ENCODE results near the gene SREBF1. TPM values are rescaled to one million over a fixed set of nuclear protein-coding genes. Genes with fewer than 3 reads are reported as not detected.

SREBF1 gene
- polyA plus RNA-seq, 1 of the 3 experiments (the other 2 are of a cell fraction) = 20.4 TPM

DNA sequence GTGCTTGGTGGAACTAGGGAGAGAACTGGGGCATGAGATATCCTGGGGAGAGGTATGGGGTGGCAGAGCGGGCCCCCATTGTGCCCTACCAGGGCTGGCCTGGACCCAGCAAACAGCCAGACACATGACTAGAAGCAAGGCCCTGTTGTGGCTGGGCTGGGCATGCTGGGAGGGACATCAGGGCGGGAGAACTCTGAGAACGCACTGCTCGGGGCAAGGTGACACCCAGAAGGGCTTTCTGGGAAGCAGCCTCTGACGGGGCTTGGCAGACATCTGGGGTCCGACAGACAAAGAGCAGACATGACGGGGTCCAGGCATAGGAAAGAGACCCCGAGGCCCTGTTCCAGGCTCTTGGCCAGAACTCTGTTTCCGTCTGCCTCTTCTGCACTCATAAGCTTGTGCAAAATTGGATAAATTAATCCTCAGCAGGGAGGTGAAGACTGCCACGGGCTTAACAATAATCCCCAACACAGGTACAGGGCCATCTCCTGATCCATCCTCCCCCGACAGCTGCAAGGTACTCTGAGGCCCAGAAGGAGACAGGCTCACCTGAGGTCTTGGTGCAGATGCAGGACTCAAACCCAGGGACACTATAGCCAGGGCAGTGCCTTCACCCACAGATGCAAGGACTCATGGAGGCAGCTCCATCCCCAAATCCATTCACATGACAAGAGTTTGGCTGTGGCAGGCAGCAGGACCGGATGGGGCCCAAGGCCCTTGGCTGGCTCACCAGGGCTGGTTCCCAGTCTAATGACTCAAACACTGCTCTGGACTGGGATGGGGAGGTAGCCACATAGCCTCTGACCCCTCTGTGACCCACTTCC, 5.4 kb downstream of the SREBF1 start:
- Histone ChIP-seq H2AFZ (ENCODE audit: low read depth) (no peak overlapping the region), H3K36me3 (replicated peaks in 1 of 2; ENCODE audit: control insufficient read depth in 1 of 2, insufficient read depth in 2 of 2, low read length in 1 of 2) (no peaks in the 10 kb centered on the region), H3K4me3 (ENCODE audit: low read depth in 2 of 2, low read length in 1 of 2) (no peak overlapping the region), H3K27ac (ENCODE audit: low read depth in 2 of 2, low read length in 1 of 2) (peak overlapping the region in 1 of 2 experiments; percentile 97; a peak in 2 of 4 replicates), H3K9me3 (no peaks in the 10 kb centered on the region), H3K4me2 (no peak overlapping the region), H4K20me1 (ENCODE audit: insufficient read depth) (no peaks in the 10 kb centered on the region), H3K27me3 (ENCODE audit: insufficient read depth) (no peaks in the 10 kb centered on the region), H3K4me1 (ENCODE audit: control insufficient read depth in 1 of 2, insufficient read depth in 2 of 2, low read depth in 1 of 2, low read length in 1 of 2) (peaks cover 0 to 68% of the 10 kb centered on the region in 2 experiments; a peak in 1 of 4 replicates), H3F3A (replicated peaks; ENCODE audit: insufficient read depth) (no peaks in the 10 kb centered on the region), H3K79me2 (ENCODE audit: insufficient read depth) (peaks cover 6% of the 10 kb centered on the region; the same call in 1 of the 2 replicates), H3K9me2 (no peaks in the 10 kb centered on the region), H3K9ac (no peak overlapping the region)
- ChIA-PET POLR2A (interaction anchor here (0.7 to 2.0 kb wide), 5 partner anchors 10 to 46 kb away, joined by 3 to 8 read pairs (median 4); no protein-coding TSS in a partner anchor), CTCF (interaction anchor here (0.6 to 5.2 kb wide), 12 partner anchors 15 to 151 kb away, joined by 3 to 32 read pairs (median 3); no protein-coding TSS in a partner anchor)
- 65% methylated on average over 11 of the region's 12 CpGs for WGBS (ENCODE audit: low lambda C conversion rate)
- DNase-seq = peak; percentile 86
- TF ChIP-seq GABPA (IDR thresholded peaks at IDR 0.05; ENCODE audit: low read depth) (no peak), RFX5 (IDR thresholded peaks at IDR 0.05; ENCODE audit: low read length) (no peak), EP300 (IDR thresholded peaks at IDR 0.05; ENCODE audit: borderline replicate concordance in 1 of 2, low read depth in 1 of 2, low read length in 1 of 2) (peak in 1 of 2 experiments; percentile 99; a peak in 2 of 4 replicates), SMC3 (IDR thresholded peaks at IDR 0.05; ENCODE audit: low read depth, low read length) (no peak; the same call in 1 of the 2 replicates), JUND (IDR thresholded peaks at IDR 0.05) (no peak), YY1 (IDR thresholded peaks at IDR 0.05; ENCODE audit: low read depth) (no peak), NRF1 (IDR thresholded peaks at IDR 0.05; ENCODE audit: low read depth, low read length) (no peak), TCF12 (IDR thresholded peaks at IDR 0.05) (peak; percentile 35), GATA2 (CRISPR knock-in tag; IDR thresholded peaks at IDR 0.05) (peak; percentile 42; the same call in 1 of the 2 replicates), SIN3A (IDR thresholded peaks at IDR 0.05; ENCODE audit: borderline replicate concordance, low read depth, low read length) (no peak), FOXM1 (IDR thresholded peaks at IDR 0.05; ENCODE audit: low read depth) (no peak), RAD21 (IDR thresholded peaks at IDR 0.05; ENCODE audit: low read length) (peak; percentile 23; the same call in 1 of the 2 replicates), MXI1 (IDR thresholded peaks at IDR 0.05; ENCODE audit: low read depth, low read length) (peak; percentile 65), TAF1 (IDR thresholded peaks at IDR 0.05; ENCODE audit: borderline replicate concordance, low read depth, low read length) (no peak), NFIC (IDR thresholded peaks at IDR 0.05; ENCODE audit: borderline replicate concordance) (no peak), CHD2 (IDR thresholded peaks at IDR 0.05; ENCODE audit: low read length, partially characterized antibody) (peak; percentile 89)
- TF ChIP-seq, protein P1, sequence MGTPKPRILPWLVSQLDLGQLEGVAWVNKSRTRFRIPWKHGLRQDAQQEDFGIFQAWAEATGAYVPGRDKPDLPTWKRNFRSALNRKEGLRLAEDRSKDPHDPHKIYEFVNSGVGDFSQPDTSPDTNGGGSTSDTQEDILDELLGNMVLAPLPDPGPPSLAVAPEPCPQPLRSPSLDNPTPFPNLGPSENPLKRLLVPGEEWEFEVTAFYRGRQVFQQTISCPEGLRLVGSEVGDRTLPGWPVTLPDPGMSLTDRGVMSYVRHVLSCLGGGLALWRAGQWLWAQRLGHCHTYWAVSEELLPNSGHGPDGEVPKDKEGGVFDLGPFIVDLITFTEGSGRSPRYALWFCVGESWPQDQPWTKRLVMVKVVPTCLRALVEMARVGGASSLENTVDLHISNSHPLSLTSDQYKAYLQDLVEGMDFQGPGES (IDR thresholded peaks at IDR 0.05; ENCODE audit: low read depth, low read length) = no peak
- TF ChIP-seq, protein P2, sequence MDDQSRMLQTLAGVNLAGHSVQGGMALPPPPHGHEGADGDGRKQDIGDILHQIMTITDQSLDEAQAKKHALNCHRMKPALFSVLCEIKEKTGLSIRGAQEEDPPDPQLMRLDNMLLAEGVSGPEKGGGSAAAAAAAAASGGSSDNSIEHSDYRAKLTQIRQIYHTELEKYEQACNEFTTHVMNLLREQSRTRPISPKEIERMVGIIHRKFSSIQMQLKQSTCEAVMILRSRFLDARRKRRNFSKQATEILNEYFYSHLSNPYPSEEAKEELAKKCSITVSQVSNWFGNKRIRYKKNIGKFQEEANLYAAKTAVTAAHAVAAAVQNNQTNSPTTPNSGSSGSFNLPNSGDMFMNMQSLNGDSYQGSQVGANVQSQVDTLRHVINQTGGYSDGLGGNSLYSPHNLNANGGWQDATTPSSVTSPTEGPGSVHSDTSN (IDR thresholded peaks at IDR 0.05) = no peak
- TF ChIP-seq, protein P3, sequence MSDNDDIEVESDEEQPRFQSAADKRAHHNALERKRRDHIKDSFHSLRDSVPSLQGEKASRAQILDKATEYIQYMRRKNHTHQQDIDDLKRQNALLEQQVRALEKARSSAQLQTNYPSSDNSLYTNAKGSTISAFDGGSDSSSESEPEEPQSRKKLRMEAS (IDR thresholded peaks at IDR 0.05; ENCODE audit: low read depth) = no peak
- TF ChIP-seq, protein P4, sequence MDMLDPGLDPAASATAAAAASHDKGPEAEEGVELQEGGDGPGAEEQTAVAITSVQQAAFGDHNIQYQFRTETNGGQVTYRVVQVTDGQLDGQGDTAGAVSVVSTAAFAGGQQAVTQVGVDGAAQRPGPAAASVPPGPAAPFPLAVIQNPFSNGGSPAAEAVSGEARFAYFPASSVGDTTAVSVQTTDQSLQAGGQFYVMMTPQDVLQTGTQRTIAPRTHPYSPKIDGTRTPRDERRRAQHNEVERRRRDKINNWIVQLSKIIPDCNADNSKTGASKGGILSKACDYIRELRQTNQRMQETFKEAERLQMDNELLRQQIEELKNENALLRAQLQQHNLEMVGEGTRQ (IDR thresholded peaks at IDR 0.05; ENCODE audit: borderline replicate concordance, low read depth, low read length) = no peak
- TF ChIP-seq, protein P5, sequence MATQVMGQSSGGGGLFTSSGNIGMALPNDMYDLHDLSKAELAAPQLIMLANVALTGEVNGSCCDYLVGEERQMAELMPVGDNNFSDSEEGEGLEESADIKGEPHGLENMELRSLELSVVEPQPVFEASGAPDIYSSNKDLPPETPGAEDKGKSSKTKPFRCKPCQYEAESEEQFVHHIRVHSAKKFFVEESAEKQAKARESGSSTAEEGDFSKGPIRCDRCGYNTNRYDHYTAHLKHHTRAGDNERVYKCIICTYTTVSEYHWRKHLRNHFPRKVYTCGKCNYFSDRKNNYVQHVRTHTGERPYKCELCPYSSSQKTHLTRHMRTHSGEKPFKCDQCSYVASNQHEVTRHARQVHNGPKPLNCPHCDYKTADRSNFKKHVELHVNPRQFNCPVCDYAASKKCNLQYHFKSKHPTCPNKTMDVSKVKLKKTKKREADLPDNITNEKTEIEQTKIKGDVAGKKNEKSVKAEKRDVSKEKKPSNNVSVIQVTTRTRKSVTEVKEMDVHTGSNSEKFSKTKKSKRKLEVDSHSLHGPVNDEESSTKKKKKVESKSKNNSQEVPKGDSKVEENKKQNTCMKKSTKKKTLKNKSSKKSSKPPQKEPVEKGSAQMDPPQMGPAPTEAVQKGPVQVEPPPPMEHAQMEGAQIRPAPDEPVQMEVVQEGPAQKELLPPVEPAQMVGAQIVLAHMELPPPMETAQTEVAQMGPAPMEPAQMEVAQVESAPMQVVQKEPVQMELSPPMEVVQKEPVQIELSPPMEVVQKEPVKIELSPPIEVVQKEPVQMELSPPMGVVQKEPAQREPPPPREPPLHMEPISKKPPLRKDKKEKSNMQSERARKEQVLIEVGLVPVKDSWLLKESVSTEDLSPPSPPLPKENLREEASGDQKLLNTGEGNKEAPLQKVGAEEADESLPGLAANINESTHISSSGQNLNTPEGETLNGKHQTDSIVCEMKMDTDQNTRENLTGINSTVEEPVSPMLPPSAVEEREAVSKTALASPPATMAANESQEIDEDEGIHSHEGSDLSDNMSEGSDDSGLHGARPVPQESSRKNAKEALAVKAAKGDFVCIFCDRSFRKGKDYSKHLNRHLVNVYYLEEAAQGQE (IDR thresholded peaks at IDR 0.05; ENCODE audit: low read depth, low read length) = no peak
- TF ChIP-seq, protein P6, sequence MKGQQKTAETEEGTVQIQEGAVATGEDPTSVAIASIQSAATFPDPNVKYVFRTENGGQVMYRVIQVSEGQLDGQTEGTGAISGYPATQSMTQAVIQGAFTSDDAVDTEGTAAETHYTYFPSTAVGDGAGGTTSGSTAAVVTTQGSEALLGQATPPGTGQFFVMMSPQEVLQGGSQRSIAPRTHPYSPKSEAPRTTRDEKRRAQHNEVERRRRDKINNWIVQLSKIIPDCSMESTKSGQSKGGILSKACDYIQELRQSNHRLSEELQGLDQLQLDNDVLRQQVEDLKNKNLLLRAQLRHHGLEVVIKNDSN (IDR thresholded peaks at IDR 0.05; ENCODE audit: borderline replicate concordance, low read depth) = no peak
- TF ChIP-seq, protein P7, sequence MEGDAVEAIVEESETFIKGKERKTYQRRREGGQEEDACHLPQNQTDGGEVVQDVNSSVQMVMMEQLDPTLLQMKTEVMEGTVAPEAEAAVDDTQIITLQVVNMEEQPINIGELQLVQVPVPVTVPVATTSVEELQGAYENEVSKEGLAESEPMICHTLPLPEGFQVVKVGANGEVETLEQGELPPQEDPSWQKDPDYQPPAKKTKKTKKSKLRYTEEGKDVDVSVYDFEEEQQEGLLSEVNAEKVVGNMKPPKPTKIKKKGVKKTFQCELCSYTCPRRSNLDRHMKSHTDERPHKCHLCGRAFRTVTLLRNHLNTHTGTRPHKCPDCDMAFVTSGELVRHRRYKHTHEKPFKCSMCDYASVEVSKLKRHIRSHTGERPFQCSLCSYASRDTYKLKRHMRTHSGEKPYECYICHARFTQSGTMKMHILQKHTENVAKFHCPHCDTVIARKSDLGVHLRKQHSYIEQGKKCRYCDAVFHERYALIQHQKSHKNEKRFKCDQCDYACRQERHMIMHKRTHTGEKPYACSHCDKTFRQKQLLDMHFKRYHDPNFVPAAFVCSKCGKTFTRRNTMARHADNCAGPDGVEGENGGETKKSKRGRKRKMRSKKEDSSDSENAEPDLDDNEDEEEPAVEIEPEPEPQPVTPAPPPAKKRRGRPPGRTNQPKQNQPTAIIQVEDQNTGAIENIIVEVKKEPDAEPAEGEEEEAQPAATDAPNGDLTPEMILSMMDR (IDR thresholded peaks at IDR 0.05) = no peak
